SK-N-SH treated with all-trans-retinoic acid at 6 μM for 48 hours (cell line): Measurements from ENCODE around the gene PTPRT.

Source experiments
- ATAC-seq: fragments of 200-7000 bp; cut with Tn5 transposase; 3 replicates; pipeline ENCODE4 v1.9.1; 2020; ENCODE audit warnings: mild to moderate bottlenecking, moderate library complexity
- ARNTL ChIP-seq: fragments of 450-650 bp; formaldehyde crosslinking; IDR thresholded peaks from 2 replicates; pipeline ENCODE4 v1.5.0; 2020; ENCODE audit warnings: low read depth, mild to moderate bottlenecking, moderate library complexity, borderline replicate concordance
- BACH2 ChIP-seq: fragments of 250-450 bp; sonication (Bioruptor Pico); IDR thresholded peaks from 2 replicates; pipeline ENCODE4 v1.9.0; 2021; ENCODE audit warnings: mild to moderate bottlenecking, borderline replicate concordance
- CSDC2 ChIP-seq: fragments of 250-450 bp; sonication (Bioruptor Pico); IDR thresholded peaks from 2 replicates; pipeline ENCODE4 v1.5.0; 2020; ENCODE audit warnings: mild to moderate bottlenecking, moderate library complexity
- CSRNP3 ChIP-seq: fragments of 250-450 bp; sonication (Bioruptor Pico); IDR thresholded peaks from 2 replicates; pipeline ENCODE4 v1.5.1; 2021; ENCODE audit warnings: mild to moderate bottlenecking, moderate library complexity
- ESRRG ChIP-seq: fragments of 250-450 bp; sonication (Bioruptor Pico); IDR thresholded peaks from 2 replicates; pipeline ENCODE4 v1.6.1; 2021; ENCODE audit warnings: mild to moderate bottlenecking
- GLIS3 ChIP-seq: fragments of 250-450 bp; sonication (Bioruptor Pico); IDR thresholded peaks from 2 replicates; pipeline ENCODE4 v1.5.0; 2020; ENCODE audit warnings: mild to moderate bottlenecking, moderate library complexity
- ISL1 ChIP-seq: fragments of 250-450 bp; sonication (Bioruptor Pico); IDR thresholded peaks from 2 replicates; pipeline ENCODE4 v2.1.2; 2022; ENCODE audit warnings: mild to moderate bottlenecking, moderate library complexity
- OSR1 ChIP-seq: fragments of 250-450 bp; sonication (Bioruptor Pico); IDR thresholded peaks from 2 replicates; pipeline ENCODE4 v1.8.0; 2022; ENCODE audit warnings: moderate library complexity, mild to moderate bottlenecking, inconsistent platforms
- PATZ1 ChIP-seq: fragments of 250-450 bp; sonication (Bioruptor Pico); IDR thresholded peaks from 2 replicates; pipeline ENCODE4 v1.8.0; 2020; ENCODE audit warnings: mild to moderate bottlenecking, moderate library complexity, borderline replicate concordance
- PPARA ChIP-seq: fragments of 250-450 bp; sonication (Bioruptor Pico); IDR thresholded peaks from 2 replicates; pipeline ENCODE4 v1.5.0; 2020; ENCODE audit warnings: mild to moderate bottlenecking, borderline replicate concordance
- RARB ChIP-seq: fragments of 250-450 bp; sonication (Bioruptor Pico); IDR thresholded peaks from 2 replicates; pipeline ENCODE4 v1.8.0; 2021; ENCODE audit warnings: mild to moderate bottlenecking, moderate library complexity
- SNAI2 ChIP-seq: fragments of 250-450 bp; sonication (Bioruptor Pico); IDR thresholded peaks from 2 replicates; pipeline ENCODE4 v1.5.0; 2020; ENCODE audit warnings: mild to moderate bottlenecking, moderate library complexity
- TCF4 ChIP-seq: fragments of 250-450 bp; sonication (Bioruptor Pico); IDR thresholded peaks from 2 replicates; pipeline ENCODE4 v1.8.0; 2021; ENCODE audit warnings: mild to moderate bottlenecking, moderate library complexity, borderline replicate concordance
- TSHZ2 ChIP-seq: fragments of 250-450 bp; sonication (Bioruptor Pico); IDR thresholded peaks from 2 replicates; pipeline ENCODE4 v1.5.0; 2020; ENCODE audit warnings: mild to moderate bottlenecking, moderate library complexity
- ZC3H10 ChIP-seq: fragments of 250-450 bp; sonication (Bioruptor Pico); IDR thresholded peaks from 2 replicates; pipeline ENCODE4 v1.5.1; 2021; ENCODE audit warnings: mild to moderate bottlenecking, moderate library complexity
- ZFP30 ChIP-seq: fragments of 450-650 bp; formaldehyde crosslinking; IDR thresholded peaks from 2 replicates; pipeline ENCODE4 v1.5.0; 2022; ENCODE audit warnings: mild to moderate bottlenecking, moderate library complexity
- ZNF565 ChIP-seq: fragments of 450-650 bp; formaldehyde crosslinking; conservative IDR thresholded peaks from 2 replicates; pipeline ENCODE4 v1.5.0; 2020; ENCODE audit warnings: low read depth, mild to moderate bottlenecking, moderate library complexity
- ZNF70 ChIP-seq: fragments of 450-650 bp; formaldehyde crosslinking; IDR thresholded peaks from 2 replicates; pipeline ENCODE4 v1.5.0; 2020; ENCODE audit warnings: mild to moderate bottlenecking, moderate library complexity
- ZNF8 ChIP-seq: fragments of 450-650 bp; formaldehyde crosslinking; IDR thresholded peaks from 2 replicates; pipeline ENCODE4 v1.5.0; 2020; ENCODE audit warnings: mild to moderate bottlenecking, moderate library complexity
- TF ChIP-seq, protein P1 (sequence below): fragments of 250-450 bp; sonication (Bioruptor Pico); IDR thresholded peaks from 2 replicates; pipeline ENCODE4 v1.5.1; 2020; ENCODE audit warnings: low read depth, mild to moderate bottlenecking, moderate library complexity
- TF ChIP-seq, protein P2 (sequence below): fragments of 250-450 bp; sonication (Bioruptor Pico); IDR thresholded peaks from 2 replicates; pipeline ENCODE4 v1.8.0; 2021; ENCODE audit warnings: low read depth, mild to moderate bottlenecking, moderate library complexity, borderline replicate concordance

The PTPRT gene

DNA sequence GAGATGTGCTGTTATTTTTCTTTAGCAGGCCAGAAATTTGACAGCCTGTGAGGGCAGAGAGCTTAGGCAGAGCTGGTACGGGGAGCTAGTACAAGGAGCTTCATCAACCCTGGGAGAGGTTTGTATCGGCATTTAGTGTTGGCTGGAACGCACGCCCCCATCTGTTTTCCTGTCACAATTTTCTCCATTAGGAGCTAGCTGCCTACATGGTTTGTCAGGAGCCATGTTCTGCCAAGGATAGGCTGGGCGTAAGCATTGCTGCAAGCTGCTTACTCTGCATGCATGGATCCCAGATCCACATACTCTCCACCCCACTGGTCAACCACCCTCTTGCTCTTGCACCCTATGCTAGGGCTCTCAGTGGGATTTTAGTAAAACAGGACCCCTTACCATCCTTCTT, 1122.5 kb downstream of the PTPRT start:
- ATAC-seq: no peak
- TF ChIP-seq ZNF70 (CRISPR knock-in tag) (no peak), ARNTL (CRISPR knock-in tag) (no peak), RARB (CRISPR knock-in tag) (no peak), ZFP30 (CRISPR knock-in tag) (no peak), CSRNP3 (CRISPR knock-in tag) (no peak), ZNF8 (CRISPR knock-in tag) (no peak), PPARA (no peak), ISL1 (CRISPR knock-in tag) (no peak), ZC3H10 (CRISPR knock-in tag) (no peak), TSHZ2 (CRISPR knock-in tag) (no peak)
- TF ChIP-seq, protein P1, sequence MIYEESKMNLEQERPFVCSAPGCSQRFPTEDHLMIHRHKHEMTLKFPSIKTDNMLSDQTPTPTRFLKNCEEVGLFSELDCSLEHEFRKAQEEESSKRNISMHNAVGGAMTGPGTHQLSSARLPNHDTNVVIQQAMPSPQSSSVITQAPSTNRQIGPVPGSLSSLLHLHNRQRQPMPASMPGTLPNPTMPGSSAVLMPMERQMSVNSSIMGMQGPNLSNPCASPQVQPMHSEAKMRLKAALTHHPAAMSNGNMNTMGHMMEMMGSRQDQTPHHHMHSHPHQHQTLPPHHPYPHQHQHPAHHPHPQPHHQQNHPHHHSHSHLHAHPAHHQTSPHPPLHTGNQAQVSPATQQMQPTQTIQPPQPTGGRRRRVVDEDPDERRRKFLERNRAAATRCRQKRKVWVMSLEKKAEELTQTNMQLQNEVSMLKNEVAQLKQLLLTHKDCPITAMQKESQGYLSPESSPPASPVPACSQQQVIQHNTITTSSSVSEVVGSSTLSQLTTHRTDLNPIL (CRISPR knock-in tag): no peak

DNA sequence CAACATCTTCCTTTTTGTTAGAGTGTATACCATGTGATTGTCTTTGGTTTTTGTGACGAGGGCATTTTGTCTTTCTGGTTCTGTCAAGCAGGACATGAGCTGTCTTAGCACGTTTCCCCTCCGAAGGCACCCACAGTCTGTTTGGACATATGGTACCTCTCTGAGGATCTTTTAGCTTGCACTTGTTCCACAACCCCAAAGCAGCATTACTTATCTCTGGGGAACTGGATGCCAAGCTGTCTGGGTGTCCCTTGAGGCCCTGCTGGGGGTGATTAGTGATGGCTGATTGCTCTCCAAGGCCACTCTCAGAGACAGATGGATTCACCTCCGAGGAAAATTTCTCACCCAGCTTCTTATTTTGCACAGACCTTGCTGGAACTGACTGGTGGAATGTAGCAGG, 1126.6 kb downstream of the PTPRT start:
- TF ChIP-seq PATZ1 (CRISPR knock-in tag) (no peak), ZNF565 (CRISPR knock-in tag) (no peak), ZNF70 (CRISPR knock-in tag) (no peak), ARNTL (CRISPR knock-in tag) (no peak), CSRNP3 (CRISPR knock-in tag) (no peak), BACH2 (CRISPR knock-in tag) (no peak), OSR1 (no peak), ESRRG (no peak), CSDC2 (CRISPR knock-in tag) (no peak), GLIS3 (CRISPR knock-in tag) (no peak), RARB (CRISPR knock-in tag) (no peak), ZC3H10 (CRISPR knock-in tag) (no peak), ZFP30 (CRISPR knock-in tag) (no peak), TCF4 (CRISPR knock-in tag) (no peak), SNAI2 (CRISPR knock-in tag) (no peak), TSHZ2 (CRISPR knock-in tag) (no peak), ISL1 (CRISPR knock-in tag) (no peak)
- TF ChIP-seq, protein P2, sequence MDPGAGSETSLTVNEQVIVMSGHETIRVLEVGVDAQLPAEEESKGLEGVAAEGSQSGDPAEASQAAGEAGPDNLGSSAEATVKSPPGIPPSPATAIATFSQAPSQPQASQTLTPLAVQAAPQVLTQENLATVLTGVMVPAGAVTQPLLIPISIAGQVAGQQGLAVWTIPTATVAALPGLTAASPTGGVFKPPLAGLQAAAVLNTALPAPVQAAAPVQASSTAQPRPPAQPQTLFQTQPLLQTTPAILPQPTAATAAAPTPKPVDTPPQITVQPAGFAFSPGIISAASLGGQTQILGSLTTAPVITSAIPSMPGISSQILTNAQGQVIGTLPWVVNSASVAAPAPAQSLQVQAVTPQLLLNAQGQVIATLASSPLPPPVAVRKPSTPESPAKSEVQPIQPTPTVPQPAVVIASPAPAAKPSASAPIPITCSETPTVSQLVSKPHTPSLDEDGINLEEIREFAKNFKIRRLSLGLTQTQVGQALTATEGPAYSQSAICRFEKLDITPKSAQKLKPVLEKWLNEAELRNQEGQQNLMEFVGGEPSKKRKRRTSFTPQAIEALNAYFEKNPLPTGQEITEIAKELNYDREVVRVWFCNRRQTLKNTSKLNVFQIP (CRISPR knock-in tag): no peak
- TF ChIP-seq, protein P1 (CRISPR knock-in tag): no peak
- no peak for ATAC-seq
